Neural progenitor cell (in vitro differentiated cells): Measurements from ENCODE around the gene UGT2B7. TPM values are rescaled to one million over a fixed set of nuclear protein-coding genes. Genes with fewer than 3 reads are reported as not detected.

Experiments used
- DNase-seq: peaks from one replicate; pipeline ENCODE4 v3.0.0-alpha.2; 2016; ENCODE audit warnings: low spot score
- H2AFZ ChIP-seq: fragments of 200-600 bp; sonication (generic); replicated peaks from 2 replicates; pipeline ENCODE4 v1.6.1; 2016; ENCODE audit warnings: antibody characterized with exemption
- H3F3A ChIP-seq: fragments of 200-600 bp; sonication (generic); 2 replicates; pipeline ENCODE4 v1.6.1; 2016; ENCODE audit warnings: antibody characterized with exemption, low read depth
- H3K27ac ChIP-seq: fragments of 200-600 bp; sonication (generic); 2 replicates; pipeline ENCODE4 v1.5.1; 2016; ENCODE audit warnings: mild to moderate bottlenecking
- H3K27me3 ChIP-seq: fragments of 200-600 bp; sonication (generic); 2 replicates; pipeline ENCODE4 v1.6.1; 2016; ENCODE audit warnings: mild to moderate bottlenecking, moderate library complexity
- H3K36me3 ChIP-seq: fragments of 200-600 bp; sonication (generic); 2 replicates; pipeline ENCODE4 v1.5.1; 2016
- H3K4me1 ChIP-seq: fragments of 200-600 bp; sonication (generic); 2 replicates; pipeline ENCODE4 v1.6.1; 2016; ENCODE audit warnings: mixed run types
- H3K4me2 ChIP-seq: fragments of 200-600 bp; sonication (generic); 2 replicates; pipeline ENCODE4 v1.6.1; 2016
- H3K4me3 ChIP-seq: fragments of 200-600 bp; sonication (generic); 2 replicates; pipeline ENCODE4 v1.5.1; 2016
- H3K79me2 ChIP-seq: fragments of 200-600 bp; sonication (generic); 2 replicates; pipeline ENCODE4 v1.6.1; 2016; ENCODE audit warnings: low read depth
- H3K9ac ChIP-seq: fragments of 200-600 bp; sonication (generic); 2 replicates; pipeline ENCODE4 v1.6.1; 2016
- H3K9me3 ChIP-seq: fragments of 200-600 bp; sonication (generic); 2 replicates; pipeline ENCODE4 v1.5.1; 2016; ENCODE audit warnings: low read depth
- H4K20me1 ChIP-seq: fragments of 200-600 bp; sonication (generic); 2 replicates; pipeline ENCODE4 v1.6.1; 2016; ENCODE audit warnings: low read depth
- H3K27ac Mint-ChIP-seq: 3 replicates; pipeline ENCODE4 v1.8.0; 2021; ENCODE audit warnings: mixed read lengths
- H3K27me3 Mint-ChIP-seq: 2 replicates; pipeline ENCODE4 v1.8.0; 2022; ENCODE audit warnings: low read depth, mild to moderate bottlenecking, inconsistent platforms, moderate library complexity, mixed read lengths; ENCODE audit not compliant: insufficient read depth
- H3K36me3 Mint-ChIP-seq: 3 replicates; pipeline ENCODE4 v1.8.0; 2021; ENCODE audit warnings: mixed read lengths
- H3K4me1 Mint-ChIP-seq: 3 replicates; pipeline ENCODE4 v1.8.0; 2021; ENCODE audit warnings: mixed read lengths
- H3K4me3 Mint-ChIP-seq: 3 replicates; pipeline ENCODE4 v1.8.0; 2021; ENCODE audit warnings: mild to moderate bottlenecking, moderate library complexity, mixed read lengths
- H3K9me3 Mint-ChIP-seq: 3 replicates; pipeline ENCODE4 v1.8.0; 2020; ENCODE audit warnings: mixed read lengths
- CTCF ChIP-seq: fragments of 200-600 bp; sonication (generic); IDR thresholded peaks from 2 replicates; pipeline ENCODE4 v1.5.1; 2017; ENCODE audit warnings: antibody characterized with exemption, mild to moderate bottlenecking
- EZH2 ChIP-seq: fragments of 200-600 bp; sonication (generic); IDR thresholded peaks from 2 replicates; pipeline ENCODE4 v1.6.1; 2017; ENCODE audit warnings: antibody characterized with exemption, mild to moderate bottlenecking, moderate library complexity
- EZH2phosphoT487 ChIP-seq: fragments of 200-600 bp; sonication (generic); IDR thresholded peaks from 2 replicates; pipeline ENCODE4 v1.6.1; 2017; ENCODE audit warnings: antibody characterized with exemption
- total RNA-seq: library from RNA; depleted of rRNA; stranded (reverse); fragments of >200 nt; gene quantifications from 2 replicates; pipeline ENCODE4 v1.2.3, GENCODE V29; 2015; ENCODE audit warnings: low replicate concordance

UGT2B7 gene
- total RNA-seq, 1 donor from 2014 or later = not detected

GRCh38 chr4:69134471-69134870 lies 38.2 kb downstream of the UGT2B7 start:
- Histone ChIP-seq H2AFZ (no peak overlapping the region), H3K27me3 (no peaks in the 10 kb centered on the region), H3K9me3 (no peaks in the 10 kb centered on the region), H3K79me2 (no peaks in the 10 kb centered on the region), H3K4me3 (no peak overlapping the region), H3K27ac (no peak overlapping the region), H3K4me1 (no peaks in the 10 kb centered on the region), H3F3A (no peaks in the 10 kb centered on the region), H3K4me2 (no peak overlapping the region), H3K36me3 (no peaks in the 10 kb centered on the region), H4K20me1 (no peaks in the 10 kb centered on the region), H3K9ac (no peak overlapping the region)
- Mint-ChIP-seq H3K9me3 (no peaks in the 10 kb centered on the region), H3K4me3 (no peak overlapping the region), H3K4me1 (no peaks in the 10 kb centered on the region), H3K36me3 (no peaks in the 10 kb centered on the region), H3K27ac (no peak overlapping the region), H3K27me3 (no peaks in the 10 kb centered on the region)
- DNase-seq = no peak
- no peak for TF ChIP-seq CTCF
- TF ChIP-seq EZH2 = no peak
- no peak for TF ChIP-seq EZH2phosphoT487

- TF ChIP-seq EZH2phosphoT487 (no peak), CTCF (no peak), EZH2 (no peak)
- Histone ChIP-seq H3F3A (no peaks in the 10 kb centered on the region), H3K27ac (no peak overlapping the region), H3K4me2 (no peak overlapping the region), H3K79me2 (no peaks in the 10 kb centered on the region), H3K4me1 (no peaks in the 10 kb centered on the region), H3K9me3 (no peaks in the 10 kb centered on the region), H4K20me1 (no peaks in the 10 kb centered on the region), H3K4me3 (no peak overlapping the region), H2AFZ (no peak overlapping the region), H3K9ac (no peak overlapping the region), H3K36me3 (no peaks in the 10 kb centered on the region), H3K27me3 (no peaks in the 10 kb centered on the region)
- H3K4me1 Mint-ChIP-seq = no peaks in the 10 kb centered on the region
- no peaks in the 10 kb centered on the region for H3K9me3 Mint-ChIP-seq
- no peak for DNase-seq
- no peaks in the 10 kb centered on the region for H3K27me3 Mint-ChIP-seq
- no peak overlapping the region for H3K4me3 Mint-ChIP-seq
- no peak overlapping the region for H3K27ac Mint-ChIP-seq
- H3K36me3 Mint-ChIP-seq = no peaks in the 10 kb centered on the region
These were observed 45.0 kb downstream of the UGT2B7 start for GRCh38 chr4:69141320-69141719.

- Histone ChIP-seq H3K79me2 (no peaks in the 10 kb centered on the region), H3K36me3 (no peaks in the 10 kb centered on the region), H3K27me3 (no peaks in the 10 kb centered on the region), H3K9ac (no peak overlapping the region), H2AFZ (no peak overlapping the region), H3K4me2 (no peak overlapping the region), H4K20me1 (no peaks in the 10 kb centered on the region), H3K4me3 (no peak overlapping the region), H3K27ac (no peak overlapping the region), H3F3A (no peaks in the 10 kb centered on the region), H3K9me3 (no peaks in the 10 kb centered on the region), H3K4me1 (no peaks in the 10 kb centered on the region)
- no peak for DNase-seq
- Mint-ChIP-seq H3K9me3 (no peaks in the 10 kb centered on the region), H3K4me3 (no peak overlapping the region), H3K27ac (no peak overlapping the region), H3K4me1 (no peaks in the 10 kb centered on the region), H3K27me3 (no peaks in the 10 kb centered on the region), H3K36me3 (no peaks in the 10 kb centered on the region)
- TF ChIP-seq EZH2 (no peak), CTCF (no peak)
These were observed 51.1 kb downstream of the UGT2B7 start for GRCh38 chr4:69147334-69147733.

GRCh38 chr4:69154021-69154420 lies 57.7 kb downstream of the UGT2B7 start:
- no peak for TF ChIP-seq EZH2
- TF ChIP-seq EZH2phosphoT487 = no peak
- no peak for TF ChIP-seq CTCF
- no peaks in the 10 kb centered on the region for H3K27me3 Mint-ChIP-seq

More at GRCh38 chr4:69154021-69154420, 57.7 kb downstream of the UGT2B7 start:
- Mint-ChIP-seq H3K4me3 (no peak overlapping the region), H3K4me1 (no peaks in the 10 kb centered on the region), H3K27ac (no peak overlapping the region), H3K9me3 (no peaks in the 10 kb centered on the region), H3K36me3 (no peaks in the 10 kb centered on the region)
- H4K20me1 ChIP-seq = no peaks in the 10 kb centered on the region
- no peak for DNase-seq
- no peak overlapping the region for H2AFZ ChIP-seq
- H3K27ac ChIP-seq = no peak overlapping the region
- no peaks in the 10 kb centered on the region for H3F3A ChIP-seq
- H3K4me1 ChIP-seq = no peaks in the 10 kb centered on the region
- no peak overlapping the region for H3K4me2 ChIP-seq
- H3K9me3 ChIP-seq = no peaks in the 10 kb centered on the region
- H3K79me2 ChIP-seq = no peaks in the 10 kb centered on the region
- H3K9ac ChIP-seq = no peak overlapping the region
- H3K4me3 ChIP-seq = no peak overlapping the region
- H3K36me3 ChIP-seq = no peaks in the 10 kb centered on the region
- H3K27me3 ChIP-seq = no peaks in the 10 kb centered on the region
